ENCODE measurements around the gene CNTN4.
"Not testable (repeated sequence)": the region's sequence is repeated elsewhere in the genome, so short reads cannot be mapped to it uniquely, and the experiment has no call there.

The CNTN4 gene

DNA sequence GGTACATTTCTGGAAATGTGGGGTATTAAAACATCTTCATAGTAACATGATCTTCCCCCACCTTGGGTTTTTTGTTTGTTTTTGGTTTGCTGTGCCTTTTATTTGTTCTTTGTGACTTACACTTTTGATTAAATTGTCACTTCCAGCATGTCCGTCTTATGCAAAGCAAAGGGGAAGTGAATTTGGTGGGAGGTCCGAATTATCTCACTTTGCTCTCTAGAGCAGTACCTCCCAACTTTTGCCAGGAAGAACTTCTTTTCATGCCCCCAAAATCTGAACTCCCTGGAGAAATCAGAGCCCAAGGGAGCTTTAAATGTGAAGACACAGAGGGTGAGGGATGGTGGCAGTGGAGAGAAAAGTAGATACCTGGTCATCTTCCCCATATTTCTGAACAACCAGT lies 838.4 kb downstream of the CNTN4 start:
- DNase-seq, result no peak

DNA sequence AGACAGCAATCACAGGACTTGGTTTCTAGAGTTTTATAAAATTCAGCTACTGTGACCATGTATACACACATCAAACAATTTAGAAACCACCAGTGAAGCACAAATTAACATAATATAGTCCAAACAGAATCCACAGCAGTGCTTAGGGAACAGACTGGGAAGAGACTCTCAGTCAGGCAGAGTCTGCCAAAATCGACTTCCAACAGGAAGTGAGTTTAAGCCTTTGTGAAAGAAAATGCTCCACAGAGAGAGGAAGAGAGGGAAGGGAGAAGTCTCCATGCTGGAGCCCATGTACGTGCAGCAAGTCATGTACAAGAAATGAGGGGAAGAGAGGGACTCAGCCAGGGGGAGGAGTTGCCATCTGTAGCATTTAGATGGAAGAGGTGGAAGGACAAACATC lies 838.9 kb downstream of the CNTN4 start:
- no peak for DNase-seq

DNA sequence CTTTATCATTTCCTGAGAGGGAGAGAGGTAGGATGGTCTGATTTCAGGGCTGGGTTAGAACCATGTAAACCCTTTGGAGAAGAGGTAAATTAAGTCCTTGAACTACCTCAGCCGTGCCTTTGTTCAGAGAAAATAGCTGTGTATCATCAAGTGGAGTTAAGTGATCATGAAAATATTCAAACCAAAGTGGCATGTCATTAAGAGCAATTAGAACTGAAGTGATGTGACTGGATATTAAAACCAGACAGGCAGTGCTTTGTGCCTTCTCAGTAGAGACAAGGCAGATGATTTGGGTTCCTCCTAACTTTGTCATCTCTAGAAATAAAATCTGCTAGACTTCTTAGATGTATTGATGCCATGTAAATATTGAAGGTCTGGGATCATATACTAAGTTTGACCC lies 840.0 kb downstream of the CNTN4 start:
- DNase-seq, result no peak

DNA sequence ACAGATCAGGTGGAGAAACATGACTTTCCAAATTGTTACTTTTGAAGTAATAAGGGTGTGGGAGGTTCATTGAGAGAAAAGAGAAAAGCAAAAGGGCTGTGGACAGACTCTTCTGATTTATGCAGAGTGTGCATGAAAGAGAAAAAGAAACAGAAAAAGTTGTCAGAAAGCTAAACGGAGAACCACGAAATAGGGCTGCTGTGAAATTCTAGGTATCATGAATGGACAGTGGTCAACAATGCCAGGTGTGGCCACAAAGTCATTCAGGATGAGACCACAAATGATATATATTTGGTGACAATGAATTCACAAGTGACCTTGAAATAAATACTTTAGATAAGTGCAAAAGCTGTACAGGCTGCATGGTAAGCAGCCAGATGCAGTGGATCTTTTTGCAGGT lies 841.4 kb downstream of the CNTN4 start:
- DNase-seq, result no peak

DNA sequence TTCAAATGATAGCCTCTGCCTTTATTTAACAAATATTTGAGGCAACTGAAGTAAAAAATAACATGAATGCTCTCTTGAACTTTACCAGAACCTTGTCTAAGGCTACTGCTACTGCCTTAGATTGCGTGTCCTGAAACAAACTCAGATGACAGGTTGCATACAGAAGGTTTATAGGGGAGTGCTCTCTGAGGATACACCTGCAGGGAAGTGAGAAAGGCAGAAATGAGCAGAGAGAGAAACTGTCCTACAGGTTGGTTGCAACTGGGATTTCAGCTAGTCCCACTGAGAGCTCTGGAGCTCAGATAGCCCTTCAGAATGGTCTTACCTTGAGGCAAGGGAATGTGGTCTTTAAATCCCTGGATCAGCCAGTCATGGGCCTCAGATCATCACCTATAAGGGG lies 846.0 kb downstream of the CNTN4 start:
- DNase-seq, result no peak

DNA sequence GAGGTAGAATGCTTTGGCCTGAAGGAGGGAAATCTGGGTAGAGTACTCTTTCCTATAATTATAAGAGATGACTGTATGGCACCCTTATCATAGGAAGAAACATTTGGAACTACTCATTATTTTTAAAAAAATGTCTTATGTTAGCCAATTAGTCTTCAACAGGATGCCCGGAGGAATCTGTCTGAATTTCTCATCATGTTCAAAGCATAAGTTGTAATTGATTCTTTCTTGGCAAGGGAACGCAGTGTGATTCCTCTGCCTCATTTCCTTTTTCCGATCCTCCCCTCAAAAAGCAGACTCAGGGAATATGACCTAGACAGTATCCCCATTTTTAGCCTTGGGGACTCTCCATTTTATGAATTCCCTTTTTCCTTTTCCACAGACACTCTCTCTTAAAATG lies 846.5 kb downstream of the CNTN4 start:
- DNase-seq, result no peak

DNA sequence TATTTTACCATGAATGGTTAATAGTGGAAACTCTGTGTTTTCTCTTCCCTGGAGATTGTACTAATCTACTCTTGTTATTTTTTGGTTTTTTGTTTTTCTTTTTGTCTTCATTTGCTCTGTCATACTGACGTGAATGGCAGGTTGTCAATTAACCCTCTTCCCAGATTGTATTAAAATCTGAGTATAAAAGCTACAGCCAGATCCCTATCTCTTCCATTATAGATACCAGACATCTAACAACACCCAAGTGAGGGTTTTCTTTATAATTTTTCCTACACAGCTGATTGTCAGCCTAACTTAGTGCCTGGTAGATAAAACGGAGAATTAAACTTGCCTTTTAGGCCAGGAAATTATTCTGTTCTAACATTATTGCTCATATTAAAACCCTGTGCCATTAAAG lies 848.9 kb downstream of the CNTN4 start:
- no peak for DNase-seq

DNA sequence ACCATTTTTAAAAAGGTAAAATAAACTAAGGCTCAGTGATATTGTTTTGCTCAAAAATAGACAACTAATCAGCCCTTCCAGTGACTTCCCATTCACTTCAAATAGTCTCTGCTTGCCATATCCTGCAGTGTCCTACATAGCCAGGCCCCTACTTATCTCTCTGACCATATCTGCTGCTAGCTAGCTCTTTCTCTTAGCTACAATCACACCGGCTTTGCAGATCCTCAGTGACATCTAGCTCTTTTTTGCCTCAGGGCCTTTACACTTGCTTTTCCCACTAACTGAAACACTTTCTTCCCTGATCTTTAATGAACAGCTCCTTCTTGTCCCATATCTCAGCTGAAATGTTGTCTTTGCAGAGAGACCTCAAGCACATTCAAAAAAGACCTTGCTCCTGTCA lies 850.2 kb downstream of the CNTN4 start:
- DNase-seq, result no peak

DNA sequence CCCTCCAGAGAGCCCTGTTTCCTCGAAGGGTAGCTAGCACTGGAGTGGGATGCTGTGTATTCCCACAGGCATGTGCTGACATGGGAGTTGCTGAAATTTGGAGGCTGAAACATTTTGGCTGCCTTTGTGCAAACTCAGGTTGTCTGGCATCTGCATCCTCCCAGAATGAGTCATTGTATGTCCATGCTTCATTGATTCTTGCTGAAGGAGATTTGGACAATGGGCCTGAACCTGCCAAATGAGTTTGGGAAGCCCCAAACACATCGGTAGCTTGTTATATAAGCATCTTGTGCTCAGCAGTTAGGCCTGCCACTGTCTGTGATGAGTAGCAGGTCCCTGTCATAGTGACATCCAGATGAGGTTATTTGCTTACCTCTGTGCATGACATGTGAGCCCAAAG lies 851.5 kb downstream of the CNTN4 start:
- no peak for DNase-seq

DNA sequence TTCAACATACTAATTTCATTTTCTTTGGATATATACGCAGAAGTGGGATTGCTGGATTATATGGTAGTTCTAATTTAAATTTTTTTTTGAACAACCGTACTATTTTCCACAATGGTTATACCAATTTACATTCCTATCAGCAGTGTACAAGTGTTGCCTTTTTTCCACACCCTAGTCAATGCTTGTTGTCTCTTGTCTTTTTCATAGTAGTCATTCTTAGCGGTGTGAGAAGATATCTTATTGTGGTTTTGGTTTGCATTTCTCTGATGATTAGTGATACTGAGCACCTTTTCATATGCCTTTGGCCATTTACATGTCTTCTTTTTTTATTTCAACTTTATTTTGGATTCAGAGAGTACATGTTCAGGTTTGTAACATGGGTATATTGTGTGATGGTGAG lies 858.4 kb downstream of the CNTN4 start:
- DNase-seq, result no peak

DNA sequence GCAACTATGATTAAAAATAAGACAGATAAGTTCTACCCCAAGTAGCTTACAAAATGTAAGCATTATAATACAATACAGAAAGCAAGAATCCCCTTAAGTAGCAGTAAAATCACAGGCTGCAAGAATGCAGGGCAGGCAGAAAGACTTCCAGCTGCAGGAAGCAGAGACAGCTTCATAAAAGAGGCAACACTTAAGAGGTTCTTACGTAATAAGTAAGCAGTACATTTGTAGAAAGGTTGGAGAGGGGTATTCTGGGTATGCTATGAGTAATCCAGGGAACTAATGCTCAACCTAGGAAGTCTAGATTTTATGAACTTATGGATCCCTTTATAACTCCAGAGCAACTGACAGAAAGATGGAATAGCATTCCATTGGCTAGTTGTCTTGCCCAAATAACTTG lies 859.9 kb downstream of the CNTN4 start:
- no peak for DNase-seq

DNA sequence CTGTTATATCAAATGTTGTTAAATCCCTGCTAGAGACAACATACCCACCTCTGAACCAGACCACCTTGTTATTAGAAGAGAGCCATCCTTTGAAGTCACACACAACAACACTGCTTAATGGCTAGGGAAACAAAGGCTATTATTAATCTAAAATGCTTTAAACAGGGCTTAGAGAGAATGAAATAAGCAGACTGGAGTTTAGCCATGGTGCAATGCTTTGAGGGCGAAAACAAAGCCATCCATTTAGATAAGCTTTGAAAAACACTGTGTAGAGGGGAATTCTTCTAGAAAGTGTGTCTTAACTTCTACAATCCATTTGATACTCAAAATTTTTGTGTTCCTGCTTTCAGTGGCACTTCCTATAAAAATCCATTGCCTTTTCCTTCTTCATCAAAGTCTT lies 862.9 kb downstream of the CNTN4 start:
- DNase-seq, result no peak

DNA sequence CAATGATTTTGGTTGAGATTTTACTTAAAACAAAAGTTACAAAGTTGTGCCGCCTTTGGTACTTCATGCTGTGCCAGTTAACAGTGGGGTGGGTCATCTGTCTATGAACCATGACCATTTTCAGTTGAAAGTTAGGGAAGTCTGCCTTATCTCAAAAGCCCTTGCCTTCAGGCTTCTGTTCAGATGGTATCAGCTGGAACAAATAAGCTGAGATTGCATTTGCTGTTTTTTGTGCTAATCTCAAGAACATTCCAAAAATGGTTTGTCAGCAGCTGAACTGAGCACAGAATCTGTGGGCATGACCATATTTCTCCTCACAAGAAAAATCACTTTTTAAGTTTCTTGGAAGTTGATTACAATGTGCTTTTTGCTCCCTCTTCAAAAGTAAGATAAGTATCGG lies 869.2 kb downstream of the CNTN4 start:
- DNase-seq, result no peak

DNA sequence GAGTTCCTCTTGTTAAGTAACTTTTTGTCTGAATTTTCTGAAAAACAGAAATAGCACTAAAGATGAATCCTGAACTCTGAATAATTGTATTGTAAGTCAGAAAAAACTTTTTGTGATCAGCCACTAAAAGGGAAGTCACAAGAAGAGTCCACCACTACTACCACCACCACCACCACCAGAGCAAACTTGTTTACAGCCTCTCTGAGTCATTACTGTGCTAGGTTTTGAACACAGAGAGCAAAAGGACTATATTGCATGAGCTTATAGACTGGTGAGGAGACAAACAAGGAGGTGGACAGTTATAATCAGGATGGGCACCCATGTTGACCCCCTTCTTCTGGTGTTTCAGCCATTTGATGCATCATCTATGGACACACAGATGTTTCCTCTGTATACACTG lies 869.8 kb downstream of the CNTN4 start:
- no peak for DNase-seq

DNA sequence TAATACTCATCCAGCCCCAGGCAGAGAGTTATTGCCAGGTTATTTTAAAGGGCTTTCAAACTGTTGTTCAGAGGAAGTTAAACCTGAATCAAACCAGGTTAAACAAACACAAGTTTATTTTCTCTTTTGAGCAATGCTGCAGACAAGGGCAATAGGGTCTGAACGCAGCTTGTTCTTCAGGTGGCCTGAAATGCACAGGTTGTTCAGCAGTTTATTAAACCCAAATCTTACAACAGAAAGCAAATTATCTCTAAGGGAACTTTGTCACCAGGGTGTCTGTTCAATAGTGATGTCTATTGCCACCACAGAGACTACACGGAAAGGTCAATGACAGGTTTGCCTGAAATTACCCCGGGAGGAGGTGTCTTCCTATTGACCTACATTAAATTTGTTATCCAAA lies 877.5 kb downstream of the CNTN4 start:
- DNase-seq, result no peak

DNA sequence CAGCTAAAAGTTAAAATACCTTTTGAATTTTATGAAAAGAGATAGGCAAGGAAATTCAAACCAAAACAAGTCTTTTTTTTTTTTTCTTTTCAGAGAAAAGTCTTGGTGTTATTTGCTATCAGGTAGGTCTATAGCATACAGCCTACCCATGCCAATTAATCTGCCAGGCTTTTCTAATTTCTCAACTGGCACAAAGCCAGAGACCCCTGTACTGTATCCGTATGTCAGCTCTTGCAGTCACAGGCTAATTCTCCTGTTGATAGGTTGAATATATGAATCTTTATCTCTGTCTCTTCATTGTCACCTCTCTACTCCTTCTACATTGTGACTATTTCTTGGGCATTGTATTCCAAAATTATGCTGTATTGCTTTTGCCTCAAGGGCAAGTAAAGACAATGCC lies 878.1 kb downstream of the CNTN4 start:
- no peak for DNase-seq

DNA sequence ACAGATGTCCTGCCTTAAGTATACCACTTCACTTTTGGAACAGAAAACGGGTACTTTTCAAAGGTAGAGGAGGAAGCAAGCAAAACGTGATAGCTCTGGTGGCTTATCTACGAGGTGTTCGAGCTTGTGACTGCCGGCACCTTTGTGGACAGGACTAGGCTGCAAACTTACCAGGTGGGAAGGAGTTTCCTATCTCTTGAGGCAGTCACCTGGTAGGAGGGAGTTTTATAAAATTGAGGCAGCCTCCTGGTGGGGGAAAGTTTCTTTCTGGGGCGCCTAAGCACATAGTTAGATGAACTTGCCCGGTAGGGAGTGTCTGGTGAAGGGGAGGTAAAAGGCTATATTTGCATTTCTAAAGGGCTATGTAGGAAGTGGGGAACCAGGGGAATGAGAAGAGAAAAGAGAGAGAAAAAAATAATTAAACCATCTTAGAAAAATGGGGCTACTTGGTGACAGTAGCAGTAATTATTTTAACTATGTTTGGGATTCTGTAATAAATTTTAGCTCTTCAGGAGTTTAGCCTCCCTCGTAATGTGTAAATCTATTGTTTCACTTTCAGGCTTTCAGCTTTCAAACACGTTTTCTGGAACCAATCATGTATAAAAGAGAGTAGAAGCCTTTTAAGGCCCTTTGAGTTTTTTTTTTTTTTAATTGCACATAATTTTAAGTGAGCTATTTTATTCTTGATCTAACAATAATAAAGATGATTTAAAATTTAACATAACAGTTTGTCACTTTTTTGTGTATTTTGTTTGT lies 880.5 kb downstream of the CNTN4 start:
- no peak for DNase-seq

DNA sequence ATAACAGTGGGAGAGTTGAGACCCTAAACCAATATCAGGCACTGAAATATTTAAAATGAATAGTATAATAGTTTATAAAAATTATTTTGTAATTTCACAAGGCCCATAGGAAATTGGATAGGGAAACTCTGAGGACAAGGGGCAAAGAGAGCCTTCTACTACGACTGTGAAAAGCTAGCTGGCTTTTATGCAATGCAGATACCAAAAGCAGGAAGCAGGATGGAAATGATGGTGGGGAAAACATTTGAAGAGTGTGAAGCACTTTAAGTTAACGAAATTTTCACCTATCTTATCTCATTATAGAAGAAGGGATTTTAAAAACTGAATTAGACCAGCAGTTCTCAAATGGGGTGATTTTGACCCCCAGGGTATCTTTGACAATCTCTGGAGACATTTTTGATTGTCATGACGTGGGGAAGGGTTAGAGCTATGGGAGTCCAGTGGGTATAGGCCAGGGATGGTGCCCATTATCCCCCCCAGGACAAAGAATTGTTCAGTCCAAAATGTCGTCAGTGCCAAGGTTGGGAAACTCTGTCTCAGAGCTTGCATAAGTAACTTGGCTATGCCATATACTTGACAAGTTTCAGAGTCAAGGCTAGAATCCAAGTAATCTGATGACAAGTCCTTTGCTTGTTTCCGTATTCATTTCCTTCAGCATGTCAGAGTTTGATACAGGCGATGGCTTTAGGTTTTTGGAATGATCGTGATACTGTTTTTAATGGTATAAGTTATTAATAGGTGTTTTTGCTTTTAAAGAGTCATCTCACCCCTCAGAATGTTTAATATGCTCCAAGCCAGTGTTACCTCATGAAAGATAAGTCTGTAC lies 885.6 kb downstream of the CNTN4 start:
- DNase-seq, result no peak

DNA sequence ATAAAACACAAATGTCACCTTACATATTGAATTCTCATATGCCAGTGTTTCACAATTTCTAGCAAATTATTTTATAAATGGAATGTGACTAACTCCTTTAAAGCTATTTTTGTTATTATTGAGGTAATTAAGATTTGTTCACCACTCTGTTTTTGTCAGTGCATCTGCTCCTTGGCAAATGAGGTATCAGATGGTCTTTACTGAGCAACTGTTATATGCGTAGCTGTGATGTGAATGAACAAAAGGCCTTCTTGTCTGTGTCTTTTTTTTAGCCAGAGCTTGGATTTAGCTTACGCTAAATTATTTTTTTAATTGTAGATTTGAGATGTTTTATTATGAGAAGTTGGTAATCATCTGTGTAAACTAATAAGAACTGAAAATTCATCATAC lies 886.2 kb downstream of the CNTN4 start:
- no peak for DNase-seq

DNA sequence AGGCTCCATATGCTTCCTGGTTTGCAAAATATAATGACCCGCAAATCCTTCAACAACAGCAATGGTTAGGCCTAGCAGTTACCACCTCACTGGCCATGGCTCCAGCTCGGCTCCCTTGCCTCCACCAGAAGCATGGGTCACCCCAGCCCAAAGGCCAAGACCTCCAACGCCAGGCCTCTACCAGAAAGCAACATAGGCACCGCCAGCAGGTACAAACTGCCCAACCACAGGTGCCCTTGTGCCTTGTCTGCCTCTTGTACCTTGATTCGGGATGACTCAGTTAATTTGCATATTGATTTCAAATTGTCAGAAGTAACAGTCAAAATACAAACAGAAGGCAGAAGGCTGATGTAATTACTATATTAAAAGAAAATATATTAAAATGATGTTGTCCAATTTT lies 886.8 kb downstream of the CNTN4 start:
- DNase-seq, result no peak

DNA sequence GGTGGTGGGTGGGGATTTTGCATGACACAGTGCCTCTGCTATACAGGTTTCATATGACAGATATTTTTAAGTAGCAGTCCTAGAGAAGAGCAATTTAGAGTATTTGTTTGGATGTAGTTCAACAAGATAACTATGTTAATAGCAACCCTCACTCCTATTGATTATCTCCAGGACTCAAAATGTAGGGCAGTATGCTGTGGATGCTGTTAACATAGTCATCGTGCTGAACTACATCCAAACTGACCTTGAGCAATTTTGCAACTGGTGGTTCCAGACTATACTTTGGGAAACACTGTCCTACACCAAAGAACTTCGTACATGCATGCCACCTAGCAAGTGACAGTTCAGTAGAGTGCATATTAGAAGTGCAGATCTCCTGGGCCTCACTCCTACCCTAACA lies 893.9 kb downstream of the CNTN4 start:
- DNase-seq, result no peak

DNA sequence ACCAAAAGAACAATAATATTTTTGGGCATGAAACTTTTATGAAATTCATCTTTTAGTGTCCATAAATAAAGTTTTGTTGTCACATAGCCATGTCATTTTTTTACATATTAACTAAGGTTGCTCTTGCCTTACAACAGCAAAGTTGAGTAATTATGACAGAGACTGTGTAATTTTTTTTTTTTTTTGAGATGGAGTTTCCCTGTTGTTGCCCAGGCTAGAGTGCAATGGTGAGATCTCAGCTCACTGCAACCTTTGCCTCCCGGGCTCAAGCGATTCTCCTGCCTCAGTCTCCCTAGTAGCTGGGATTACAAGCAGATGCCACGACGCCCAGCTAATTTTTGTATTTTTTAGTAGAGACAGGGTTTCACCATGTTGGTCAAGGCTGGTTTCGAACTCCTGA lies 894.5 kb downstream of the CNTN4 start:
- not testable (repeated sequence) for DNase-seq

DNA sequence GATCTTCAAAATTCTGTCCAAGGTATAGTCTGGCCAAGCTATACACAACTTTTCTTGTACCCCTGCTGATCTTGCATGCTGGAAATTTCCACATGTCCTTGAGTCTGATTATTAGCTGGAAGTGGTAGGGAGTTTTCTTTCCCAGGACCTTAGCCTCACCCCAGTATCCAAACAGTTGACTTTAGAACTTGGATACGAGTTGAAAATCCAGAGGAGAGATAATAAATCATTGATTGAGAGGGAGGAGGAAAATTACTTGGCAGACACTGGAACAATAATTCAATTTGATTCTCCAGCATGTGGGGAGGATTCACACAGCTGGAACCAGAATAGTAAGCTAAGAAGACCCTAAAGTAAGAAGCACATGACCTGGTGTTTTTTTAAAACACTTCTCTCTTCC lies 895.1 kb downstream of the CNTN4 start:
- DNase-seq, result no peak

DNA sequence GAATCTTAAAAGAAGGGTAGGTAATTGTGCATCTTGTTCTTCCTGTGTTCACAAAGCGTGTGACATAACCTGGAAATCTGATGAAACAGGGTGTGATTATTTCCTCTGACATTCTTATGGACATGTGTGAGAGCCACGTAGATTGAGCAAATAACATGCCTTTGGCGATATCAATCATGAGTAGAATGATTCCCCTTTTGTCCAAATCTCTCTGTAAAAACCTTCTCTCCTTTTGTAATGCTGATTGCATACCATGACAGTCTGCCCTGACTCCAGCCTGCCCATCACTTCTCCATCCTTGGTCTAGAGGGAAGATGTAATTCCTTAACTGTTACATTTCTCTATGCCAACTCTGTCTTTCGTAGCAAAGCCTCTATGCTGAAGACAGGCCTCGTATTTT lies 896.5 kb downstream of the CNTN4 start:
- no peak for DNase-seq
